ENCODE measurements around the gene ATP1B1.

DNA sequence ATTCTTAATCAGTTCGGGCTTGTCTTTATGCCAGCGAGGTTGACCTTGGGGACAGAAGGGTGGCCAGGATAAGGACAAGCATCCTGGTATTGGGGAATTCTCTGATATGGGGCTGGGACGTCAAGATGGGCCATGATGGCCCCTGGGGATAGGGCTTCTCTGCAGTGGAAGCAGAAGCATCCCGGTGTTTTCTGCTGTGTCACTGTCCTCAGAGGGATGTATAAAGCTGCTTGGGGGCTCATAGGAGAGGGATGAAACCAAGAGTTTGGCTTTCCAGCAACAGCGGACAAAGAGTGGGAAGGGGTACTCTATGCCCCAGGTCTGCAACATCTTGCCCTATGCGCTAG is 1.4 kb upstream of the ATP1B1 start:
- TF ChIP-seq FOS (IDR thresholded peaks at IDR 0.05; ENCODE audit: extremely low read depth, insufficient read length) = no peak
- no peak for TF ChIP-seq HMG20B (CRISPR knock-in tag; IDR thresholded peaks at IDR 0.05)
